Gastroesophageal sphincter (tissue), 4 donors: ENCODE data around the gene C4BPA. TPM values are rescaled to one million over a fixed set of nuclear protein-coding genes. Genes with fewer than 3 reads are reported as not detected.

ENCODE experiments used
- ATAC-seq: fragments of 150-250 bp; one replicate; pipeline ENCODE4 v1.9.1; 2016; ENCODE audit warnings: mild to moderate bottlenecking, moderate library complexity
- H3K27ac ChIP-seq, 4 donors: fragments of 200-600 bp; sonication (generic) in 3 of 4; 1 replicate in 3 of 4; 2 replicates in 1 of 4; pipeline ENCODE4 v1.5.1; 2016 to 2019
- H3K27me3 ChIP-seq: fragments of 200-600 bp; sonication (generic); one replicate; pipeline ENCODE4 v1.5.1; 2019
- H3K36me3 ChIP-seq, 2 donors: fragments of 200-600 bp; sonication (generic); one replicate each; pipeline ENCODE4 v1.5.1; 2019; ENCODE audit warnings: control low read depth in 1 of 2
- H3K4me1 ChIP-seq, 3 donors: fragments of 200-600 bp; sonication (generic); 1 replicate in 2 of 3; 2 replicates in 1 of 3; pipeline ENCODE4 v1.5.1; 2016 to 2019; ENCODE audit warnings: control low read depth in 2 of 3
- H3K4me3 ChIP-seq, 2 donors: fragments of 200-600 bp; sonication (generic); one replicate each; pipeline ENCODE4 v1.5.1; 2019; ENCODE audit warnings: mild to moderate bottlenecking in 1 of 2, moderate library complexity in 1 of 2
- H3K9me3 ChIP-seq, 3 donors: fragments of 200-600 bp; sonication (generic); one replicate each; pipeline ENCODE4 v1.5.1; 2017 to 2019; ENCODE audit warnings: control low read depth in 2 of 3
- CTCF ChIP-seq, 4 experiments: fragments of 200-600 bp in 2 of 4; fragments of 450-650 bp in 2 of 4; sonication (generic) in 1 of 4; IDR thresholded peaks; one replicate each; pipeline ENCODE4 v1.5.1; 2017 to 2019; ENCODE audit warnings: antibody characterized with exemption in 4 of 4, mild to moderate bottlenecking in 2 of 4, moderate library complexity in 2 of 4
- EP300 ChIP-seq: sonication (generic); formaldehyde crosslinking; IDR thresholded peaks from one replicate; pipeline ENCODE4 v1.6.1; 2017; ENCODE audit warnings: antibody characterized with exemption, mild to moderate bottlenecking
- POLR2A ChIP-seq, 2 donors: fragments of 450-650 bp; IDR thresholded peaks; one replicate each; pipeline ENCODE4 v1.6.1; 2017; ENCODE audit warnings: antibody characterized with exemption in 2 of 2, mild to moderate bottlenecking in 2 of 2, moderate library complexity in 1 of 2
- WGBS, 2 donors: methylation state at CpG; one replicate each; pipeline ENCODE4 v1.1.5; 2018; ENCODE audit warnings: low coverage in 1 of 2; 5-methylcytosine and 5-hydroxymethylcytosine counted together
- small RNA-seq, 4 donors: library from RNA; depleted of rRNA; stranded (forward); fragments of <200 nt; gene quantifications; one replicate each; pipeline ENCODE3, GENCODE V24; 2016
- total RNA-seq, 4 donors: library from RNA; depleted of rRNA; stranded (reverse); fragments of >200 nt; gene quantifications; one replicate each; pipeline ENCODE4 v1.1.0, GENCODE V29; 2016

The C4BPA gene
- total RNA-seq, 4 donors from 2014 or later: 3.1 TPM; not detected in 3

GRCh38 chr1:207194197-207194596, 90.2 kb downstream of the C4BPA start:
- no peak for TF ChIP-seq EP300
- TF ChIP-seq POLR2A (IDR thresholded peaks at IDR 0.05): no peak
- no peak for TF ChIP-seq CTCF (IDR thresholded peaks at IDR 0.05)
- H3K9me3 ChIP-seq: no peaks in the 10 kb centered on the region
- no peak for ATAC-seq
- 75 to 100% methylated on average over 1 of the region's 1 CpG for WGBS, 2 donors
- H3K27me3 ChIP-seq: no peaks in the 10 kb centered on the region
- H3K27ac ChIP-seq: no peak overlapping the region
- H3K4me3 ChIP-seq: no peak overlapping the region
- no peaks in the 10 kb centered on the region for H3K4me1 ChIP-seq
- no peaks in the 10 kb centered on the region for H3K36me3 ChIP-seq

Small RNAs within 50 kb of the gene (small RNA-seq; reads per million reads assigned to genes)
- gene AL445493.1: 0 reads per million in 4 donors

Other genes with a start within 250 kb of the C4BPA start
- gene IL20, start 238.6 kb upstream of the C4BPA start, total RNA-seq: not detected
- gene IL24, start 206.8 kb upstream of the C4BPA start, total RNA-seq: not detected
- gene FCMR, start 182.3 kb upstream of the C4BPA start, total RNA-seq: 1 to 10 TPM in 3 of 4 donors, not detected in 1; 1.0 to 4.1 (median 1.6) TPM
- gene PIGR, start 157.8 kb upstream of the C4BPA start, total RNA-seq: 100 to 1,000 TPM in 1 of 4 donors, under 1 TPM in 3; 0.16 to 256 (median 0.35) TPM
- under 1 TPM in 1 of 4 donors, not detected in 3; 0.39 TPM for gene FCAMR, start 133.8 kb upstream of the C4BPA start, total RNA-seq
- 1 to 10 TPM in 2 of 4 donors, under 1 TPM in 1, not detected in 1; 0.19 to 3.7 (median 1.4) TPM for gene C1orf116, start 71.5 kb upstream of the C4BPA start, total RNA-seq
- 10 to 100 TPM in 1 of 4 donors, 1 to 10 TPM in 3; 6.9 to 11.7 (median 8.8) TPM for gene YOD1, start 53.0 kb upstream of the C4BPA start, total RNA-seq
- gene PFKFB2, start 51.0 kb upstream of the C4BPA start, total RNA-seq: 1 to 10 TPM; 3.4 to 6.7 (median 5.3) TPM
- gene C4BPB, start 15.4 kb upstream of the C4BPA start, total RNA-seq: 1 to 10 TPM in 2 of 4 donors, not detected in 2; 1.6 to 2.7 TPM
- gene CD55, start 217.4 kb downstream of the C4BPA start, total RNA-seq: 10 to 100 TPM; 24.7 to 78.4 (median 41.5) TPM